NB4 (cell line): ENCODE data around the gene RAET1E.

ENCODE experiments used
- MYC ChIP-seq: IDR thresholded peaks from 2 replicates; pipeline ENCODE4 v1.6.1; 2011; ENCODE audit warnings: low read depth, low read length
- POLR2A ChIP-seq: IDR thresholded peaks from 2 replicates; pipeline ENCODE4 v1.6.1; 2011; ENCODE audit warnings: mild to moderate bottlenecking; ENCODE audit not compliant: insufficient read length; ENCODE audit errors: extremely low read depth
- TF ChIP-seq, protein P1 (sequence below): IDR thresholded peaks from one replicate; pipeline ENCODE4 v1.5.1; 2012; ENCODE audit warnings: low read depth, low read length

DNA sequence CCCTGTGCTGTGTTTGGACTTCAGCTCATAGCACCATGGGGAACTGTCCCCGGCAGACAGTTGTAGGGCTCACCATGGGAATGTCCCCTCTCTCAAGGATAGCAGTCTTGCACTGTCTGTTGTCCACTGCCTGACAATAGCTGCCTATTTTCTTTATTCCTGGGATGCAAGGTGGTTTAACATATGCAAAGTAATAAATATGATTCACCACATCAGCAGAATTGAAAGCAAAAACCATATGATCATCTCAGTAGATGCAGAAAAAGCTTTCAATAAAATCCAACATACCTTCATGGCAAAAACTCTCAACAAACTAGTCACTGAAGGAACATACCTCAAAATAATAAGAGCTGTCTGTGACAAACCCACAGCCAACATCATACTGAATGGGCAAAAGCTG, 20.3 kb downstream of the RAET1E start:
- TF ChIP-seq POLR2A (no peak), MYC (no peak)
- TF ChIP-seq, protein P1, sequence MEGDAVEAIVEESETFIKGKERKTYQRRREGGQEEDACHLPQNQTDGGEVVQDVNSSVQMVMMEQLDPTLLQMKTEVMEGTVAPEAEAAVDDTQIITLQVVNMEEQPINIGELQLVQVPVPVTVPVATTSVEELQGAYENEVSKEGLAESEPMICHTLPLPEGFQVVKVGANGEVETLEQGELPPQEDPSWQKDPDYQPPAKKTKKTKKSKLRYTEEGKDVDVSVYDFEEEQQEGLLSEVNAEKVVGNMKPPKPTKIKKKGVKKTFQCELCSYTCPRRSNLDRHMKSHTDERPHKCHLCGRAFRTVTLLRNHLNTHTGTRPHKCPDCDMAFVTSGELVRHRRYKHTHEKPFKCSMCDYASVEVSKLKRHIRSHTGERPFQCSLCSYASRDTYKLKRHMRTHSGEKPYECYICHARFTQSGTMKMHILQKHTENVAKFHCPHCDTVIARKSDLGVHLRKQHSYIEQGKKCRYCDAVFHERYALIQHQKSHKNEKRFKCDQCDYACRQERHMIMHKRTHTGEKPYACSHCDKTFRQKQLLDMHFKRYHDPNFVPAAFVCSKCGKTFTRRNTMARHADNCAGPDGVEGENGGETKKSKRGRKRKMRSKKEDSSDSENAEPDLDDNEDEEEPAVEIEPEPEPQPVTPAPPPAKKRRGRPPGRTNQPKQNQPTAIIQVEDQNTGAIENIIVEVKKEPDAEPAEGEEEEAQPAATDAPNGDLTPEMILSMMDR: no peak
